RWPE2 (cell line): ENCODE results near the gene CROT.
A peak's percentile ranks its signal among the peaks of the same experiment; 100 is the strongest.

ENCODE experiments used
- ATAC-seq: fragments of 200-7000 bp; cut with Tn5 transposase; 3 replicates; pipeline ENCODE4 v1.9.1; 2021; ENCODE audit warnings: low read depth
- DNase-seq: peaks from one replicate; pipeline ENCODE4 v3.0.0-alpha.2; 2020; ENCODE audit warnings: low spot score
- H3K27ac ChIP-seq: fragments of 450-650 bp; 2 replicates; pipeline ENCODE4 v1.5.1; 2017; ENCODE audit warnings: mild to moderate bottlenecking; ENCODE audit not compliant: poor library complexity, severe bottlenecking
- H3K27me3 ChIP-seq: fragments of 250-450 bp; sonication (Bioruptor Pico); 2 replicates; pipeline ENCODE4 v1.5.1; 2021; ENCODE audit warnings: mild to moderate bottlenecking, moderate library complexity; ENCODE audit not compliant: insufficient read depth, poor library complexity, severe bottlenecking
- H3K36me3 ChIP-seq: fragments of 250-450 bp; sonication (Bioruptor Pico); 2 replicates; pipeline ENCODE4 v1.5.1; 2020; ENCODE audit warnings: low read depth, mild to moderate bottlenecking, moderate library complexity
- H3K4me1 ChIP-seq: fragments of 250-450 bp; sonication (Bioruptor Pico); 2 replicates; pipeline ENCODE4 v1.5.1; 2021; ENCODE audit warnings: mild to moderate bottlenecking, moderate library complexity; ENCODE audit not compliant: insufficient read depth, poor library complexity, severe bottlenecking
- H3K4me3 ChIP-seq: fragments of 250-450 bp; sonication (Bioruptor Pico); 2 replicates; pipeline ENCODE4 v1.5.1; 2021; ENCODE audit warnings: mild to moderate bottlenecking, moderate library complexity; ENCODE audit not compliant: severe bottlenecking
- H3K9me3 ChIP-seq: fragments of 250-450 bp; sonication (Bioruptor Pico); 2 replicates; pipeline ENCODE4 v1.5.1; 2021; ENCODE audit warnings: mild to moderate bottlenecking, moderate library complexity; ENCODE audit not compliant: severe bottlenecking
- TF ChIP-seq, protein P1 (sequence below): fragments of 450-650 bp; IDR thresholded peaks from one replicate; pipeline ENCODE4 v1.5.1; 2017; ENCODE audit warnings: mild to moderate bottlenecking, moderate library complexity; ENCODE audit not compliant: poor library complexity, severe bottlenecking

The CROT gene

GRCh38 chr7:87341441-87341840, 4.0 kb upstream of the CROT start:
- ATAC-seq = no peak
- no peak for DNase-seq

DNA sequence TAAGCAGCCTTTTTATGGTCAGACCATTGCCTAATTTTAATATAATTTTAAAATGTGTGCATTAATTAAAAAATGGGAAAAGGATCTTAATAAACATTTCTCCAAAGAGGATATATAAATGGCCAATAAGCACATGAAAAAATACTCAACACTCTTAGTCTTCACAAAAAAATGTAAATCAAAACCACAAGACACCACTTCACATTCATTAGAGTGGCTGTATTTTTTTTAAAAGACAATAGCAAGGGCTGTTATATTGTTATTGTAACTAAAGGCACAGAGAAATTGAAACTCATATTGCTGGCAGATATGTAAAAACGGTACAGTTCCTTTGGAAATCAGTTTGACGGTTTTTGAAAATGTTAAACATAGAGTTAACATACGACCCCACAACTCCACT, 3.2 kb upstream of the CROT start:
- no peaks in the 10 kb centered on the region for H3K9me3 ChIP-seq
- no peak overlapping the region for H3K27ac ChIP-seq
- ATAC-seq (no peak), DNase-seq (no peak)
- no peak overlapping the region for H3K4me3 ChIP-seq
- H3K4me1 ChIP-seq = peaks cover 19% of the 10 kb centered on the region
- no peaks in the 10 kb centered on the region for H3K27me3 ChIP-seq
- 0 out of 2 replicates have a peak, but pooled peaks cover 5% of the 10 kb centered on the region for H3K36me3 ChIP-seq
- TF ChIP-seq, protein P1, sequence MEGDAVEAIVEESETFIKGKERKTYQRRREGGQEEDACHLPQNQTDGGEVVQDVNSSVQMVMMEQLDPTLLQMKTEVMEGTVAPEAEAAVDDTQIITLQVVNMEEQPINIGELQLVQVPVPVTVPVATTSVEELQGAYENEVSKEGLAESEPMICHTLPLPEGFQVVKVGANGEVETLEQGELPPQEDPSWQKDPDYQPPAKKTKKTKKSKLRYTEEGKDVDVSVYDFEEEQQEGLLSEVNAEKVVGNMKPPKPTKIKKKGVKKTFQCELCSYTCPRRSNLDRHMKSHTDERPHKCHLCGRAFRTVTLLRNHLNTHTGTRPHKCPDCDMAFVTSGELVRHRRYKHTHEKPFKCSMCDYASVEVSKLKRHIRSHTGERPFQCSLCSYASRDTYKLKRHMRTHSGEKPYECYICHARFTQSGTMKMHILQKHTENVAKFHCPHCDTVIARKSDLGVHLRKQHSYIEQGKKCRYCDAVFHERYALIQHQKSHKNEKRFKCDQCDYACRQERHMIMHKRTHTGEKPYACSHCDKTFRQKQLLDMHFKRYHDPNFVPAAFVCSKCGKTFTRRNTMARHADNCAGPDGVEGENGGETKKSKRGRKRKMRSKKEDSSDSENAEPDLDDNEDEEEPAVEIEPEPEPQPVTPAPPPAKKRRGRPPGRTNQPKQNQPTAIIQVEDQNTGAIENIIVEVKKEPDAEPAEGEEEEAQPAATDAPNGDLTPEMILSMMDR = no peak

More at GRCh38 chr7:87341441-87341840, 4.0 kb upstream of the CROT start:
- no peaks in the 10 kb centered on the region for H3K9me3 ChIP-seq
- TF ChIP-seq, protein P1 = no peak
- no peaks in the 10 kb centered on the region for H3K27me3 ChIP-seq
- H3K27ac ChIP-seq = no peak overlapping the region
- 0 out of 2 replicates have a peak, but pooled peaks cover 3% of the 10 kb centered on the region for H3K36me3 ChIP-seq
- H3K4me1 ChIP-seq = peaks cover 19% of the 10 kb centered on the region
- no peak overlapping the region for H3K4me3 ChIP-seq

GRCh38 chr7:87344446-87344845, 1.0 kb upstream of the CROT start:
- peaks cover 14% of the 10 kb centered on the region for H3K36me3 ChIP-seq
- 0 out of 3 replicates have a peak, but pooled peaks have one; percentile 18 for ATAC-seq
- TF ChIP-seq, protein P1 = no peak
- peaks cover 19% of the 10 kb centered on the region for H3K4me1 ChIP-seq
- H3K4me3 ChIP-seq = peak overlapping the region; percentile 67
- no peaks in the 10 kb centered on the region for H3K9me3 ChIP-seq
- no peak for DNase-seq
- peak overlapping the region; percentile 77 for H3K27ac ChIP-seq
- H3K27me3 ChIP-seq = no peaks in the 10 kb centered on the region

DNA sequence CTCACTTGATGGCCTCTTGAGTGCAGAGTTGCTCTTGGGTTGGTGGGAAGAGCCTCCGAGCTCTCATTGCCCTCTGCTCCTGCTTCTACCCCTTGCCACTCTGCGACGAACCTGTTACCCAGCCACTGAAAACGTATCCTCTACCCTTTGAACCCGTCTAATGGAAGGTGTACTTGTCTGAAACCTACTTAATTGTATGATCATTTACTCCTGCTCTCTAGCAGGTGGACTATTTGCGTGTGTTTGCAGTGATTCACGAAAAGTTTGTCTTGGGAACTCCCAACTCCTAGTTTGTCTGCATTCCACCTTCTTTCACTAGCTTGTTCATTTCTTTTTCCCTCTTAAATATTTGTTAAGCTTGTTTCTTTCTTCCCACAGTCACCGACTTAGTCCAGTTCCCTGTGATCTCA, 503 bp downstream of the CROT start:
- peak overlapping the region; percentile 67 for H3K4me3 ChIP-seq
- no peaks in the 10 kb centered on the region for H3K27me3 ChIP-seq
- H3K9me3 ChIP-seq = no peaks in the 10 kb centered on the region
- H3K36me3 ChIP-seq = peaks cover 27% of the 10 kb centered on the region
- no peak for DNase-seq
- TF ChIP-seq, protein P1 = no peak
- H3K4me1 ChIP-seq = peaks cover 19% of the 10 kb centered on the region
- H3K27ac ChIP-seq = peak overlapping the region; percentile 77
- ATAC-seq = no peak

DNA sequence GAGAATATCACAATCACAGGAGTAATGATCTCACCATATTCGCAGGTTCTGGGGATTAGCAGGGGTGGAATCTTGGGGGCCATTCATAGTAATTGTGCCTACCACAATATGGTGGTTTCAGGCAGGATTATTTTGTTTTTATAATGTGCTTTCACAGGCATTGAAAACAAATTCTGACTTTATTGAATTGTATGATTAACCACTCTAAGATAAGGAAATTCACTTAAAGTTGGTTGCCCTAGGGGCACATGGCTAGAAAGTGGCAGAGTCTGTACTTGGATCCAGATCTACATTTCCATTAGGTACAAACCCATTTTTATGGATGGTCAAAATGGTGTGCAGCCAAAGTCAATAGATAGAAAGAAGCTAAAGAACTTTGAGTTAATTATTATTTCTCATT, 1.7 kb downstream of the CROT start:
- Histone ChIP-seq H3K27ac (no peak overlapping the region), H3K4me1 (peaks cover 19% of the 10 kb centered on the region), H3K4me3 (no peak overlapping the region), H3K27me3 (no peaks in the 10 kb centered on the region), H3K36me3 (peaks cover 35% of the 10 kb centered on the region), H3K9me3 (no peaks in the 10 kb centered on the region)
- DNase-seq (no peak), ATAC-seq (no peak)
- TF ChIP-seq, protein P1 = no peak
